Common myeloid progenitor, CD34-positive (primary cell): ENCODE results near the gene TRPC6.
"Not testable (repeated sequence)": the region's sequence is repeated elsewhere in the genome, so short reads cannot be mapped to it uniquely, and the experiment has no call there.

Experiments used
- CTCF ChIA-PET: fragments of 350-600 bp; sonication (Branson Sonifier 250); formaldehyde crosslinking; loops from one replicate; lab custom pipeline; 2021; ENCODE audit warnings: antibody characterized with exemption; lab: Charles Lee
- POLR2A ChIA-PET: fragments of 350-600 bp; sonication (Branson Sonifier 250); formaldehyde crosslinking; loops from one replicate; lab custom pipeline; 2021; ENCODE audit warnings: antibody characterized with exemption; lab: Charles Lee
- DNase-seq, 3 donors: peaks; one replicate each; pipeline versions ENCODE4 v3.0.0 to v3.0.0-alpha.2; 2013
- H3K27ac ChIP-seq, 2 experiments: 1 replicate in 1 of 2; 2 replicates in 1 of 2; pipeline ENCODE4 v1.7.0; 2013; ENCODE audit warnings: inconsistent platforms in 2 of 2, low read length in 2 of 2, mild to moderate bottlenecking in 2 of 2, low read depth in 1 of 2, moderate library complexity in 1 of 2; ENCODE audit not compliant: severe bottlenecking in 2 of 2, insufficient read depth in 1 of 2, poor library complexity in 1 of 2
- H3K27me3 ChIP-seq, 5 experiments: replicated peaks in 2 of 5; 1 replicate in 3 of 5; 2 replicates in 2 of 5; pipeline versions ENCODE4 v1.6.1 to v1.7.0; 2013; ENCODE audit warnings: low read length in 4 of 5, mild to moderate bottlenecking in 2 of 5, moderate library complexity in 2 of 5, inconsistent platforms in 1 of 5; ENCODE audit not compliant: insufficient read depth in 5 of 5, control insufficient read depth in 4 of 5
- H3K36me3 ChIP-seq, 4 experiments: 1 replicate in 2 of 4; 2 replicates in 2 of 4; pipeline versions ENCODE4 v1.6.1 to v1.7.0; 2013; ENCODE audit warnings: low read length in 3 of 4, control low read depth in 1 of 4, mild to moderate bottlenecking in 1 of 4; ENCODE audit not compliant: control insufficient read depth in 4 of 4, insufficient read depth in 4 of 4
- H3K4me1 ChIP-seq, 4 experiments: 1 replicate in 3 of 4; 2 replicates in 1 of 4; pipeline versions ENCODE4 v1.6.1 to v1.7.1; 2013; ENCODE audit warnings: low read length in 3 of 4, mild to moderate bottlenecking in 3 of 4, control low read depth in 1 of 4, inconsistent platforms in 1 of 4, moderate library complexity in 1 of 4; ENCODE audit not compliant: control insufficient read depth in 4 of 4, insufficient read depth in 4 of 4; ENCODE audit errors: control extremely low read depth in 1 of 4
- H3K4me3 ChIP-seq, 7 experiments: 1 replicate in 4 of 7; 2 replicates in 3 of 7; pipeline versions ENCODE4 v1.5.1 to v1.7.0; 2013; ENCODE audit warnings: mild to moderate bottlenecking in 7 of 7, low read length in 6 of 7, moderate library complexity in 6 of 7, inconsistent platforms in 2 of 7, low read depth in 2 of 7, control low read depth in 1 of 7; ENCODE audit not compliant: insufficient read depth in 4 of 7, control insufficient read depth in 1 of 7; ENCODE audit errors: extremely low read depth in 1 of 7
- H3K9me3 ChIP-seq, 5 experiments: 1 replicate in 4 of 5; 2 replicates in 1 of 5; pipeline versions ENCODE4 v1.6.1 to v1.7.1; 2013; ENCODE audit warnings: low read length in 4 of 5, mild to moderate bottlenecking in 2 of 5, inconsistent platforms in 1 of 5, low read depth in 1 of 5, moderate library complexity in 1 of 5; ENCODE audit not compliant: control insufficient read depth in 4 of 5, insufficient read depth in 2 of 5; ENCODE audit errors: control extremely low read depth in 1 of 5
- WGBS: methylation state at CpG from one replicate; pipeline ENCODE4 v1.1.5; 2013; ENCODE audit not compliant: insufficient coverage; 5-methylcytosine and 5-hydroxymethylcytosine counted together

TRPC6 gene

DNA sequence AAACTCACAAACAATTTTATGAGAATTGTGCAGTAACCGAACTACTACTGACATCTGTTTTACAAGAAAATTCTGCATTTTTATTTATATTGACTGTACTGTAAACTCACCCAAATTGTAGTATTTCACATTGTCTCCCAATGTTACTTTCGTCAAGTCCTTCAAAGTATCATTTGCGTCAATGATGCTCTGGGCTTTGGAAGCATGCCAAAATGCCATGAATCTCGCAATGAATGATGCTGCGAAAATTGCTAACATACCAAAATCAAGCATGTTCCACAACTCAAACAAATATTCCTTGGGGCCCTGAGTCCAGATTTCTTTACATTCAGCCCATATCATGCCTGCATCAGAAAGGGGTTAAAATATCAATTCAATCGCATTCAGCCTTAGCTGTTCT lies 107.6 kb downstream of the TRPC6 start:
- WGBS, result 97% methylated on average over 5 of the region's 6 CpGs

DNA sequence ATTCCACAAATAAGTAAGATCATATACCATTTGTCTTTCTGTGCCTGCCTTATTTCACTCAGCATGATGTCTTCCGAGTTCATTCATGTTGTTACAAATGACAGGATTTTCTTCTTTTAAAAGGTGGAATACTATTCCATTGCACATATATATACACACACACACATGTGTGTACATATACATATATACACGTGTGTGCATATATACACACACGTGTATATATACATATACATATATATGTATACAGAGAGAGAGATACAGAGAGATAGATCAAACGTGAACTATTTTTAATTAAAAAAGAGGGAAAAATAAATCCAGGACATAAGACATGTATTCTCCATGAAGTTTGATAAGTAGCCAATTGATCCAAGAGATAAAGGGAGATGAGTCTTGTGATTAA lies 108.1 kb downstream of the TRPC6 start:
- no peak for DNase-seq
- H3K4me3 ChIP-seq, result no peak overlapping the region
- CTCF ChIA-PET, result interaction anchor here (0.7 to 1.1 kb wide), 2 partner anchors 18 to 1783 kb away, joined by 3 read pairs; no protein-coding TSS in a partner anchor
- no peaks in the 10 kb centered on the region for H3K27me3 ChIP-seq
- no peak overlapping the region for H3K27ac ChIP-seq
- H3K36me3 ChIP-seq, result no peaks in the 10 kb centered on the region
- no peaks in the 10 kb centered on the region for H3K4me1 ChIP-seq
- POLR2A ChIA-PET, result no interaction called here
- H3K9me3 ChIP-seq, result no peaks in the 10 kb centered on the region
- WGBS, result no CpG with 5 or more reads among the region's 4 CpGs

More for the DNA sequence above, 107.6 kb downstream of the TRPC6 start:
- Histone ChIP-seq H3K36me3 (no peaks in the 10 kb centered on the region), H3K27ac (no peak overlapping the region), H3K4me1 (no peaks in the 10 kb centered on the region), H3K27me3 (no peaks in the 10 kb centered on the region), H3K4me3 (no peak overlapping the region), H3K9me3 (no peaks in the 10 kb centered on the region)
- DNase-seq, result no peak
- POLR2A ChIA-PET, result no interaction called here
- CTCF ChIA-PET, result no interaction called here

DNA sequence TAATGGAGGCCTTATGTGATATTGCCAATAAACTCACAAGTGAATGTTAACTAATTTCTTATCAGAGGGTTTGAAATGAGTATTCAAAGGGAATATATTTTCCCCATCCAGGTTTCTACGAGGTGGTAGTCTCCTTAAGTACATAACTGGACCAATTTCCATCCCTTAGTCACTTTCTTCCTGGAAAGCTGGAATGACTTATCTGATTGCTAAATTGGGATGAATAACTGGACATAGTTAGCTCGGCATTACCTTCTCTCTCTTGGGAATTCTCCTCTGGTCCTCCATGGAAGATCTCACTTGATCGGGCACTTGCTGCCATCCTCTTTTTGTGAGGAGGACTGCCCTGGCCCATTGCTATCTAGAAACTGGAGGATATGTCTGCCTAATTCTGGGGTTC lies 109.1 kb downstream of the TRPC6 start:
- Histone ChIP-seq H3K4me3 (no peak overlapping the region), H3K4me1 (no peaks in the 10 kb centered on the region), H3K36me3 (no peaks in the 10 kb centered on the region), H3K9me3 (no peaks in the 10 kb centered on the region), H3K27ac (no peak overlapping the region), H3K27me3 (no peaks in the 10 kb centered on the region)
- ChIA-PET POLR2A (no interaction called here), CTCF (interaction anchor here (1.1 kb wide), 1 partner anchor 17 kb away, joined by 3 read pairs; no protein-coding TSS in a partner anchor)
- no peak for DNase-seq
- 100% methylated on average over 1 of the region's 3 CpGs for WGBS

DNA sequence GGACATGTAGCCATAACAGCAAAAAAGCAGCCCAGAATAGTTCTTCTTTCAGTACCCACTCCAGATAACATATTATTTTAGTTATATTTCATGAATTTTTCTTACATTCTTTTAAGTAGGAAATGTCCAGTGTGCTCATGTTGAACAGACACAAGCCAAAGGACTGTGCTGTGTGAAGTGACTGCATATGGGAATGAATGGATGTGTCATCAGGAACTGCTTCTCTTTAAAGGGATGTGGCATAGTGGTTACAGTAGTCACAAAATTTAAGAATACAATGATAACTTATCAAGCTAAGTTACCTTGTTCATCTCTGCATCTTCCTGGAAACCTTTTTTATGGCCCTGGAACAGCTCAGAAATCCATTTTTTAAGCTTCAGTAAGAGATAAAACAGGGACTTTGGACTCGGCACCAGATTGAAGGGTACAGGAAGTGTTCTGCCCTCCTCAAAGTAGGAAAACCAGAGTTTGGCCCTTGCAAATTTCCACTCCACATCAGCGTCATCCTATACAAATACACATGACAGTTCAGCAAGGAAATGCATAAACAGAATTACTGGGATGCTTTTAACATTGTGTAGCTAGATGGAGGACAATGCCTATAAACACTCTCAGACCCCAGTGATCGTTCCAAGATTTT lies 112.8 kb downstream of the TRPC6 start:
- ChIA-PET CTCF (interaction anchor here (1.0 kb wide), 1 partner anchor 14 kb away, joined by 3 read pairs; no protein-coding TSS in a partner anchor), POLR2A (no interaction called here)
- H3K27ac ChIP-seq, result no peak overlapping the region
- DNase-seq, result no peak
- no peaks in the 10 kb centered on the region for H3K36me3 ChIP-seq
- H3K4me3 ChIP-seq, result no peak overlapping the region
- H3K9me3 ChIP-seq, result no peaks in the 10 kb centered on the region
- H3K27me3 ChIP-seq, result no peaks in the 10 kb centered on the region
- WGBS, result 75% methylated on average over 1 of the region's 3 CpGs
- H3K4me1 ChIP-seq, result no peaks in the 10 kb centered on the region

DNA sequence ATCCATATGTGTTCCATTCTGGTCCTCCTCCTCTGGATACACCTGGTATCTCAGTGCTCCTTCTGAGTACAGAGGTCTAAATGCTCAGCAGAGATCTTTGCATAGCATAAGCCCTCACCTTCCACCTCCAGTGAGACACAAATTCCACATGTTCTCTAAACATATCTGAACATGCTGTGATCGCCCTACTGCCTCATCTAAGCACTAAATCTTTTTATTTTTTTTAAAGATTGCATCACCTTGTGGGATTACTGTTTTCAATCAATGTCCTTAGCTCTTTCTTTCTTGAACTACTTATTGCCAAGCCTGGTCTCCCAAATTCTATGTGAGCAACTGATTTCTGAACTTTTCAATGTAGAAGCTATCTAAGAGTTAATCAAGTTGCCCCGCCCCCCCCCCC lies 113.4 kb downstream of the TRPC6 start:
- H3K36me3 ChIP-seq, result no peaks in the 10 kb centered on the region
- CTCF ChIA-PET, result no interaction called here
- 52% methylated on average over 2 of the region's 2 CpGs for WGBS
- POLR2A ChIA-PET, result no interaction called here
- no peak overlapping the region for H3K4me3 ChIP-seq
- no peaks in the 10 kb centered on the region for H3K4me1 ChIP-seq
- H3K9me3 ChIP-seq, result no peaks in the 10 kb centered on the region
- no peaks in the 10 kb centered on the region for H3K27me3 ChIP-seq
- no peak overlapping the region for H3K27ac ChIP-seq
- DNase-seq, result no peak

DNA sequence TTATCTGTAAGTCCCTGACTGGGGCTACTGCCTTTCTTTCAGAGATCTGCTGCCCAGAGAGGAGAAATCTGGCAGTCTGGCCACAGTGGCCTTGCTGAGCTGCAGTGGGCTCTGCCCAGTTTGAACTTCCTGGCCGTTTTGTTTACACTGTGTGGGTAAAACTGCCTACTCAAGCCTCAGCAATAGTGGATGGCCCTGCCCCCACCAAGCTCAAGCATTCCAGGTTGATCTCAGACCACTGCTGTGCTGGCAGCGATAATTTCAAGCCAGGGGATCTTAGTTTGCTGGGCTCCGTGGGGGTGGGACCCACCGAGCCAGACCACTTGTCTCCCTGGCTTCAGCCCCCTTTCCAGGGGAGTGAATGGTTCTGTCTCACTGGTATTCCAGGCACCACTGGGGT lies 117.5 kb downstream of the TRPC6 start:
- H3K9me3 ChIP-seq, result no peaks in the 10 kb centered on the region
- H3K4me1 ChIP-seq, result no peaks in the 10 kb centered on the region
- H3K4me3 ChIP-seq, result no peak overlapping the region
- 88% methylated on average over 4 of the region's 4 CpGs for WGBS
- no peaks in the 10 kb centered on the region for H3K36me3 ChIP-seq
- ChIA-PET CTCF (no interaction called here), POLR2A (no interaction called here)
- no peak for DNase-seq
- no peaks in the 10 kb centered on the region for H3K27me3 ChIP-seq
- H3K27ac ChIP-seq, result no peak overlapping the region

DNA sequence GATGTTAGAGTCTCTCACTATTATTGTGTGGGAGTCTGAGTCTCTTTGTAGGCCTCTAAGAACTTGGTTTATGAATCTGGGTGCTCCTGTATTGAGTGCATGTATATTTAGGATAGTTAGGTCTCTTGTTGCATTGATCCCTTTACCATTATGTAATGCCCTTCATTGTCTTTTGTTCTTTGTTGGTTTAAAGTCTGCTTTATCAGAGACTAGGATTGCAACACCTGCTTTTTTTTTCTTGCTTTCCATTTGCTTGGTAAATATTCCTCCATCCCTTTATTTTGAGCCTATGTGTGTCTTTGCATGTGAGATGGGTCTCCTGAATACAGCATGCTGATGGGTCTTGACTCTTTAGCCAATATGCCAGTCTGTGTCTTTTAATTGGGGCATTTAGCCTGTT lies 119.4 kb downstream of the TRPC6 start:
- H3K4me1 ChIP-seq, H3K9me3 ChIP-seq, H3K36me3 ChIP-seq, H3K4me3 ChIP-seq, CTCF ChIA-PET, POLR2A ChIA-PET, H3K27me3 ChIP-seq, DNase-seq, H3K27ac ChIP-seq: not testable (repeated sequence)
